GM19043 (cell line): ENCODE results near the gene TMEM132D.

ENCODE experiments used
- ATAC-seq: cut with Tn5 transposase; IDR thresholded peaks from one replicate; pipeline ENCODE4 v1.9.1; 2021; ENCODE audit warnings: low read depth; ENCODE audit not compliant: unreplicated experiment

Gene TMEM132D

DNA sequence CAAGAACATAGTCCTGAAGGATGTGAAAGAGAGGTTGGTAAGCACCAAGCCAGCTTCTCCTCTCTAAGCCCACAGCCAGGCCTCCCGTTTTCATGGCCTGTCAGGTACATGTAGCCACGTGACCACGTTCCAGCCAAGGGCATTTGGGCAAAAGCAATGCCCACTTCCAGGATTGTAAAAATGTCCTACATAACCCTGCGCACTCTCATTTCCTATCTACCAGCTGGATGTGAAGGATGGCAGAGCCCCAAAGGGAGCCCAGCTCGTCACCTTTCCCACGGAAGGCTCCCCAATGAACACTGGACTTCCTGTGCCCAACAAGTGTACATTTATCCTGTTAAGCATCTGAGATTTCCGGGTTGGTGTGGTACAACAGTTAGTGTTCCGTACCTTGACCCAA lies 231.7 kb downstream of the TMEM132D start:
- ATAC-seq, result no peak

DNA sequence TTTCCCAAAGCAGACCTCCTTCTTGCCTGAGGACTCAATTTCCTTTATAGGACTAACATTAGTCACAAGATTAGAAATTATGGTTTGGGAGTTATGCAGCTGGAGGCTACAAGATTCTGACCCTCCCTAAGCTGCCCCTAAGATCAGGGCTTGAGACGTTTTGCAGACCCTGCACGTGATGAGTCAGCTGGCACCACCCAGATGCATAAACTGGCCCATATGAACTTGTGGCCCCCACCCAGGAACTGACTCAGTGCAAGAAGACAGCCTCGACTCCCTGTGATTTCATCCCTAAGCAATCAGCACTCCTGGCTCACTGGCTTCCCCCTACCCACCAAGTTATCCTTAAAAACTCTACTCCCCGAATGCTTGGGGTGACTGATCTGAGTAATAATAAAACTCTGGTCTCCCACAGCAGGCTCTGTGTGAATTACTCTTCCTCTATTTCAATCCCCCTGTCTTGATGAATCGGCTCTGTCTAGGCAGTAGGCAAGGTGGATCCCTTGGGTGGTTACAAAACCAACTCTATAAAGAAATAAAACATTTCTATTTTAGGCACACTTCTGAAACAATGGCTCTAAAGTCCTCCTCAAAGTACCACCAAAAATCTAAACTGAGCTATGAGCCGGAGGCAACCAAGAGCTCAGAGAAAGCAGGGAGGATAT lies 233.4 kb downstream of the TMEM132D start:
- ATAC-seq, result no peak

GRCh38 chr12:129665414-129665813 lies 238.4 kb downstream of the TMEM132D start:
- no peak for ATAC-seq

- ATAC-seq, result no peak
These were observed 241.6 kb downstream of the TMEM132D start for GRCh38 chr12:129662234-129662633.

- ATAC-seq, result no peak
These were observed 242.9 kb downstream of the TMEM132D start for GRCh38 chr12:129660946-129661345.

DNA sequence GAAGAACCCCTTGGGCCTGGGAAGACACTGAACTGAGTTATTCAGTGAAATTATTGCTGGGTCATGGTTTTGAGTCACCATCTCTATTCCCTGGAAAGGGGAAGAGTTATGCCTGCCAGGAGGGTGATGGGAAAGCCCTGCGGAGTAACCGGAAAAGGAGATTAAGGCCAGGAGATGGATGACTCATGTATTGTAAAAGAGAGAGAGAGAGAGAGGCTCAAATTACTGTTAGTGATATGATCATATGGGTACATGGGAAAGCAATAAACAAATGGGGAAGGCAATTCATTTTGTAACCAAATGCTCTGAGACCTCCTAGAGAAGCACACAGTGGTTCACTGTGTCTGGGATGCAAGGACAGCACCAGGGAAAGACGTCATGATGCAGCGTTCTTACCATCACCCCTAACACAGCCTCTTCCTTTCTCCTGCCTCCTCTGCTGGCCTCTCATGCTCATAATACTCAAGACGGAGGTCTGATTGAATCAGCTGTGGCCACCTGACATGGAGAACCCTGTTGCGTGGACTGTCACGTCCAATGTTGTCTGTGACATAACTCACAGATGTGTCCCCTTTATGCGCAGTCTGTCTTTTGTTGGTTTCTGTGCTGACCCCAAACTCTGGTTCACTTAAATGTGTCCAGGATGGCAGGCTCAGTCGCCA lies 243.7 kb downstream of the TMEM132D start:
- no peak for ATAC-seq

DNA sequence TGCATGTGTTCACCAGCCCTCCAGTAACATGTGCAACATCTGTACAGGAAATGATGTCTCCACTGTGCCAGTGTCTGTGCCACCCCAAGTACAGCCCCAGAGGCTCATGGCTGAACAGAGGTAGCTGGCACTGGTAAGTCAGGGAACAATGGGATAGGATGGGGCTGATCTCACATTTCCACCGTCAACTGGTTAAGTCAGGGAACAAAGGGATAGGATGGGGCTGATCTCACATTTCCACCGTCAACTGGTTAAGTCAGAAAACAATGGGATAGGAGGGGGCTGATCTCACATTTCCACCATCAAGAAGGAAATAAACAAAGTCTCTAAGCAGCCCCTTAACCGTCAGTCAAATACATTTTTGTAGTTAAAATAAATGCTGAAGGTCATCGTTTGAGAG lies 246.6 kb downstream of the TMEM132D start:
- ATAC-seq, result no peak

DNA sequence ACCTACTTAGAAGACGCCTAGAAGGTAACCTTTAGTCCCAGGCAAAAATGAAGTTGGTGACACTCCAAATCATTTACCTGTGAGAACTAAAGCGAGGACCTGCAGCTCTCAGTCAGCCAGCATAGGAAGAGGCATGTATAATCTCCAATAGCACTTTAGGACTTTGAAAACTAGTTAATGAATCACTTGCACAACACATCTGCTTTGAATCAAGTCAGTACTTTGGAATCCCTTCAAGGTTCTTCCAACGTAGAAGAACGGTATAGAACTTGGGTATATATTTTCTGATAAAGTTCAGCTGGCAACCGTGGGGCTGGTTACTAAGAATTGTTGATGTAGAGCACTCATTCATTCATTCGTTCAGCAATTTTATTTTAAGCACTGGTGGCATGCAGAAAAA lies 251.9 kb downstream of the TMEM132D start:
- no peak for ATAC-seq

DNA sequence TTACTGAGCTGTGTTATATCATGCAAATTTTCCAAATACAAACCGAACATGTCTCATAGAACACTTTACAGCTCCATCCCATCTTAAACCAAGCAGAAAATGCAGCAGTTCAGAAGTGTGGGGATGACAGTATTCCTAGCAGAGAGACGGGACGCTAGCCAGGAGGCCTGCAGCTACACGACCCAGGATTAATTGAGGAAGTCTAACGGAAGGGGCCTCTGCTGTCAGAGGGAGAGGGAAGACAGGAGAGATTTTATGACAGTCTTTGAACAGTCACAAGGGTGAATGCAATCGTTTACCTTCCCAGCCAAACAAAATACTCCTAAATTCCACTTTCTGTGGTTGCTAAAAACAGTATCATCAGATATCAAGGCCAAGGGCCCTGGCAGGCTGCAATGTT lies 261.9 kb downstream of the TMEM132D start:
- ATAC-seq, result no peak

- ATAC-seq, result no peak
These were observed 268.7 kb downstream of the TMEM132D start for GRCh38 chr12:129635021-129635685.

DNA sequence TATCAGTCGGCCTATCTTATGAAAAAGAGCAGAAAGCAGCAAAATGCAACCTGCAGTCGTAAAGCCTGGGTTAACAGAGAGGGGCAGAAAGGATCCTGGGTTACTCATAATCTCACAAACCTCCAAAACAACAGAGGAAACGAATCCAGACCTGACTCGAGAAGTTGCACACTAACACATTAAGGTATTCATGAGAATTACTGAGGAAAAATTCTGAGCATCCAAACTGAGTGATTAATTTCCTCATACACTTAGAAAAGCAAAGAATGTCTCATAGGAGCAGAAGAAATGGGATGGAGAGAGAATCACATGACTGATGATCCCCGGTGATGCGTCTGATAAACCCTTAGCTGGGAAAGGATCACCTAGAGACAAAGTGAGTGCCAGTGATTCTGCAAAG lies 272.5 kb downstream of the TMEM132D start:
- no peak for ATAC-seq

- ATAC-seq, result no peak
These were observed 273.9 kb downstream of the TMEM132D start for GRCh38 chr12:129629901-129630300.

DNA sequence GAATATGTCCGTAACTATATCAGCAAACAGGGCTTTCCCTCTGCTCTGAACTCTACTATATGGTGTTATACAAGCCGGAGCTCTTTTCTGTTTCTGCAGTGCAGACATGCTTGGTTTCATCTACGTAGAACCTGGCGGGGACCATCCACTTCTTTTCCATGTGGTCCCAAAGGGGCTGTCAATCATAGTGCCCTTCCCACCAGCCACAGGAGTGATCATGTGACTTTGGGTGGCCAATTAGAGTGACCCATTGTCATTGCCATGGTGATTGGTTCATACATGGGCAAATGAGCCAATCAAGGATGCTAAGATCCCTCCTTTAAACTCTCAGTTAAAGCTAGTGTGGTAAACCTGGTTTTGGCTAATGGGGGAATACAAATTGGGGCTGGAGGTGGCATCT lies 281.3 kb downstream of the TMEM132D start:
- ATAC-seq, result no peak

DNA sequence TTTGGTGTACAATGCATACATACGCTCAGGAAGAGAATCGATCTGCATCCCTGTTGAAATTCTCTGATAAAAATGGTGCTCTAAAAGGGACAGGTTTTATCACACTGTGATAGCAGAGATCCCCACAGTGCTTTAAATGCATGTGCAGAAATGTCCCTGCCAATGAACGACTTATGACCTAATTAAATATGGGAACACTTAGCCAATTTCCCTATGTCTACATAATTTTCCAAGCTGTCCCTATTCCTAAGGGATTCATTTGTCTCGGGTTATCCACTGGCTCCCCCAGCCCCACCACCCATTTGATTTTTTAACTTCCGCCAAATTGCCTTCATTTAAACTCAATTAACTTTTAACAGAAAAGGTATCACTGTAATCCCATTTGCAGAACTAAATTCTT lies 284.6 kb downstream of the TMEM132D start:
- no peak for ATAC-seq

DNA sequence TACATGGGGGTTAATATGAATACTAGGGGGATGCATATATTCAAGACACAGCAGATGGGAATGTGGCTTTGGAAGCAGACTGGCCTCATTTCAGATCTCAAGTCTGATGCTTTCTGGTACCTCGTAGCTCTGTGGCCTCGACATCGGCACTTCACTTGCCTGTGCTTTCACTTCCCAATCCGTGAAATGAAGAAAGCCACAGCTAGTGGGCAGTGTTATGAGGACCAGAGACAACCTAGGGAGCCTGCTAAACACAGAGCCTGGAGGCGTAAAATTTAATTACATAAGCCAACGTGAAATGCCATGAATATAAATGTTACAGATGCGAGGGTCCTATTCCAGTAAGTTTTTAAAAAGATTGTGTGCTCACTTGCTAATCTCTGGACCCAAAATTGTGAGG lies 286.0 kb downstream of the TMEM132D start:
- ATAC-seq, result no peak

GRCh38 chr12:129615001-129615400 lies 288.8 kb downstream of the TMEM132D start:
- ATAC-seq, result no peak

DNA sequence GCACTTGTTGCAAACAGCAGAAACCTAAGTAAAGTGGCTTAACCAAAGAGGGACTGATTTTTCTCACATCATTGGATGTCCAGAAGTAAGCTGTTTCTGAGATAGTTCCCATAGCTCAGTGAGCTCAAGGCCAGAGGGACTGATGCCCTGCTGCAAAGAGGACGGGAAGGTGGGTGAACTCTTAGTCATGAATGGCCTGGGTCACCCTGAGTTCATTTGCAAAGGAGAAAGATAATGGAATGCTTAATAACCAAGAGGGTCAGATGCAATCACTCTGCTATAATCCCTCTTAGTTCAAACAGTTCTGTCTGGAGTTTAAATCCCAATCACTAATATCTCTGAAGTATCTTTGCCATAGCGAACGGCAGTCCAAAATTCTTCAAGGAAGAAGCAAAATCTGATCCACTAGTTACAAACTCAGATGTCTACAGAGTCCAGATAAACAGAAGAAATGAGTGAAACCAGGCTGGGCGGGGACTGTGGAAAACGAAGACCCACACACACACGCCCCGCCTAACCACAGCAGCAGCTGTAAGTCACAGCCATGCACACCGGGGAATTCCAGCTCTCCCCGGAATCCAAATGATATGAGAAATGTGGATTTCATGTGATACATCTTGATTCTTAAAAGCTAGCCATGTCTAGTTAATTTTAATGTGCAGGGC lies 289.5 kb downstream of the TMEM132D start:
- ATAC-seq, result no peak

DNA sequence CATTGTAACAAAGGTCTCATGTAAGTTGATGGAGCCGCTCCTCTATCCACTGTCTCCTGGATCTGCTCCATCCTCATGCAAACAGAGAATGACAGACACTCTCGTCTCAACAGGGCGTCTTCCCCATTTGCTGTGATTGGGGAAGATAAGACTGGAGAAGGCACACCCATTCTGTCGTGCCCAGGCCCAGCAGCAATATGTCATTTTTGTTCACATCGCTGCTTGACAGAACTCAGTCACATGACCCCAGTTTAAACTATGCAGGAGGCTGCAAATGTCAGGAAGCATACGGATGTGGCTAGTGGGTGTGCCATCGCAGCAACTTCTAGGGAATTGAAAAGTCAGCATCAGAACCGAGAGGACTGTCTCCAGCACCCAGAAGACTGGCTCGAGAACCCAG lies 290.5 kb downstream of the TMEM132D start:
- ATAC-seq, result no peak

DNA sequence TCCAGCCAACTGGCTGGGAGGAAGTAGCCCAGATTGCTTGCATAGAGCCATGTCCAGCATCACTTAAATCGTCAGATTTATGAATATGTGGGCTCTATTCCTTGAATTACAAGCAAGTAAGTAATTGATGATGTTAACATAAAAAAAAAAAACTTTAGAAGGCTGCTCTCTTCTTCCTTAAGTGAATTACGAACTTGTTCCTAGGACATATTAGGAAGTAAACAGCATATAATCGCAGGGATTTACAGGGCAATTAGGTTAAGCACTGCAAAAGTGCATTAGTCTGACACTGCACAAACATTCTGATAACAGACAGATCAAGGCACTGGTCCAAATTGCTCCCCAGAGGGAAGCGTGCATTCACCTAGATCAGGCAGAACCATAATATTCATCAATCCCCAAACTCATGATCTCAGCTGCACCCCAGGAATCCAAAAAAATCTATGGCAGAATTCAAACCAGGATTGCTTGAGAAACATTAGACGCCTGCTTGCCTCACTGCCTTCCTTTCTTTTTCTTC lies 293.2 kb downstream of the TMEM132D start:
- ATAC-seq, result no peak

- ATAC-seq, result no peak
These were observed 296.1 kb downstream of the TMEM132D start for GRCh38 chr12:129607756-129608155.

- ATAC-seq, result no peak
These were observed 296.5 kb downstream of the TMEM132D start for GRCh38 chr12:129607301-129607700.
